CD4-positive, alpha-beta memory T cell (primary cell): ENCODE data around the gene JARID2. TPM values are rescaled to one million over a fixed set of nuclear protein-coding genes. Genes with fewer than 3 reads are reported as not detected.

Source experiments
- CTCF ChIA-PET: fragments of 350-600 bp; sonication (Branson Sonifier 250); formaldehyde crosslinking; loops from one replicate; lab custom pipeline; 2021; ENCODE audit warnings: inconsistent platforms; ENCODE audit not compliant: partially characterized antibody; lab: Charles Lee
- POLR2A ChIA-PET: fragments of 350-600 bp; sonication (Branson Sonifier 250); formaldehyde crosslinking; loops from one replicate; lab custom pipeline; 2021; ENCODE audit not compliant: partially characterized antibody; lab: Charles Lee
- DNase-seq, 5 donors: peaks; one replicate each; pipeline versions ENCODE4 v3.0.0 to v3.0.0-alpha.2; 2020 to 2022; ENCODE audit warnings: mixed read lengths in 1 of 5
- H3K27ac ChIP-seq: one replicate; pipeline ENCODE4 v1.7.0; 2013; ENCODE audit warnings: low read depth, low read length
- H3K27me3 ChIP-seq: 2 replicates; pipeline ENCODE4 v1.7.0; 2013; ENCODE audit warnings: mild to moderate bottlenecking, low read length, moderate library complexity; ENCODE audit not compliant: insufficient read depth
- H3K36me3 ChIP-seq: 2 replicates; pipeline ENCODE4 v1.7.0; 2013; ENCODE audit warnings: mild to moderate bottlenecking, low read length, moderate library complexity; ENCODE audit not compliant: insufficient read depth
- H3K4me1 ChIP-seq: 2 replicates; pipeline ENCODE4 v1.7.0; 2013; ENCODE audit warnings: mild to moderate bottlenecking, low read length, moderate library complexity; ENCODE audit not compliant: insufficient read depth
- H3K4me3 ChIP-seq, 2 donors: one replicate each; pipeline ENCODE4 v1.7.0; 2013; ENCODE audit warnings: low read length in 2 of 2, mild to moderate bottlenecking in 1 of 2
- H3K9me3 ChIP-seq, 2 donors: one replicate each; pipeline ENCODE4 v1.7.0; 2013; ENCODE audit warnings: low read length in 2 of 2, control low read depth in 1 of 2; ENCODE audit not compliant: control insufficient read depth in 1 of 2
- H3K27ac Mint-ChIP-seq, 7 donors: one replicate each; pipeline ENCODE4 v1.8.0; 2020 to 2021; ENCODE audit warnings: mixed read lengths in 7 of 7, mild to moderate bottlenecking in 6 of 7, inconsistent platforms in 3 of 7, moderate library complexity in 3 of 7
- H3K27me3 Mint-ChIP-seq, 2 donors: one replicate each; pipeline ENCODE4 v1.8.0; 2020 to 2021; ENCODE audit warnings: mixed read lengths in 2 of 2
- H3K36me3 Mint-ChIP-seq, 2 donors: one replicate each; pipeline ENCODE4 v1.8.0; 2020 to 2021; ENCODE audit warnings: mixed read lengths in 2 of 2, inconsistent platforms in 1 of 2, mild to moderate bottlenecking in 1 of 2
- H3K4me1 Mint-ChIP-seq, 4 donors: one replicate each; pipeline ENCODE4 v1.8.0; 2020 to 2021; ENCODE audit warnings: mixed read lengths in 4 of 4, mild to moderate bottlenecking in 1 of 4
- H3K4me3 Mint-ChIP-seq, 8 donors: one replicate each; pipeline ENCODE4 v1.8.0; 2020 to 2021; ENCODE audit warnings: mixed read lengths in 8 of 8, mild to moderate bottlenecking in 7 of 8, moderate library complexity in 6 of 8, inconsistent platforms in 3 of 8
- H3K9me3 Mint-ChIP-seq, 8 donors: one replicate each; pipeline ENCODE4 v1.8.0; 2020 to 2021; ENCODE audit warnings: mixed read lengths in 8 of 8, mild to moderate bottlenecking in 5 of 8, inconsistent platforms in 3 of 8, moderate library complexity in 1 of 8
- intact Hi-C: fragments of 100-400 bp; cut with micrococcal nuclease; formaldehyde crosslinking; loops from one replicate; pipeline ENCODE4 v1.15.1; 2023
- polyA plus RNA-seq, 2 donors: library from polyadenylated mRNA; unstranded; fragments of 300-500 nt; fragmentation: Illumina TruSeq; gene quantifications; one replicate each; pipeline ENCODE4 v1.2.3, GENCODE V29; 2021
- total RNA-seq, 2 experiments: library from RNA; stranded (reverse); gene quantifications; one replicate each; pipeline ENCODE4 v1.2.3, GENCODE V29; 2021

JARID2 gene
- total and polyA plus RNA-seq, 4 experiments from 2014 or later, result 2.4 to 21.6 (median 16.0) TPM

GRCh38 chr6:15442467-15442866 lies 196.6 kb downstream of the JARID2 start:
- ChIA-PET CTCF (interaction anchor here (0.8 to 2.2 kb wide), 3 partner anchors 14 to 33 kb away, joined by 3 to 8 read pairs (median 3); no protein-coding TSS in a partner anchor), POLR2A (no interaction called here)
- H3K9me3 Mint-ChIP-seq, result no peaks in the 10 kb centered on the region
- H3K27me3 ChIP-seq, result no peaks in the 10 kb centered on the region
- no peak overlapping the region for H3K4me3 ChIP-seq
- H3K36me3 Mint-ChIP-seq, result no peaks in the 10 kb centered on the region
- intact Hi-C loops, result no loop called here
- H3K27ac Mint-ChIP-seq, result peak overlapping the region in 2 of 7 donors; percentile 0 to 68
- H3K4me1 ChIP-seq, result peaks cover 34% of the 10 kb centered on the region
- H3K27ac ChIP-seq, result no peak overlapping the region
- no peak for DNase-seq
- H3K4me1 Mint-ChIP-seq, result peaks cover 47 to 72% (median 58%) of the 10 kb centered on the region in 4 donors
- H3K36me3 ChIP-seq, result no peaks in the 10 kb centered on the region
- no peaks in the 10 kb centered on the region for H3K9me3 ChIP-seq
- H3K27me3 Mint-ChIP-seq, result no peaks in the 10 kb centered on the region
- no peak overlapping the region for H3K4me3 Mint-ChIP-seq

DNA sequence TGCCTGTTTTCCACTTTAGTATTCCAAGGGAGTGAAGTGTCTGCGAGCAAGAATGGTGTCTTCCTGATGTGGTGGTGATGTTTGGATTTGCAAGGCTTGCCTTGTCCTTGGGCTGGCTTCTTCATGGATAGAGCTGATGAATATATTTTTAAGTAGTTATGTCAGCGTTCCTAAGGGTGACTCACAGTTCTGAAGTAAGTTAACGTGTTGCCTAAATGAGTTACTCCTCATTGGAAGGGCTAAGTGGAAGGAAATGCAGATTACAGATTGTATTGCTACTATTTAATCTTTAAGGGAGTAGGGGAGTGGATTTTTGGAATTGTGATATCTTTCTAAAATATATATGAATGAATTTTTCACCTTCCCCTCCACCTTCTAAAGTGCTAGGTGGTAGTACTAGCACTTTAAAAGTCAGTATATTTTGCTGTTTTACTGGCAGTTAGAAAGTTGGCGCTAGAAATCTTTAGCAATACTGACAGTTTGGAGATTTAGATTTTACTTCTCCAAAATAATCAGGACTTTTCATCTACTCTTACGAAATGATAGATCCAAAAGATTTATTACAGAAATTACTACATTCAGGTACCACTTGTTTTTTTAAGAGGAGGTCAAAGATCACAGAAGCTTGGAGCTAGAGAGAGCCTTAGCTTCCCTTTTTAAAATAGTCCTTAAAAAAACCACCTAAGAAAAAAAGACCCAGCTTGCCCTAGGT lies 197.4 kb downstream of the JARID2 start:
- H3K36me3 Mint-ChIP-seq, result no peaks in the 10 kb centered on the region
- Histone ChIP-seq H3K4me3 (no peak overlapping the region), H3K27ac (no peak overlapping the region), H3K27me3 (no peaks in the 10 kb centered on the region), H3K4me1 (peaks cover 30% of the 10 kb centered on the region), H3K36me3 (no peaks in the 10 kb centered on the region), H3K9me3 (no peaks in the 10 kb centered on the region)
- H3K9me3 Mint-ChIP-seq, result no peaks in the 10 kb centered on the region
- no peak overlapping the region for H3K27ac Mint-ChIP-seq
- ChIA-PET POLR2A (no interaction called here), CTCF (interaction anchor here (0.6 to 1.4 kb wide), 4 partner anchors 9 to 758 kb away, joined by 3 to 5 read pairs (median 4); no protein-coding TSS in a partner anchor)
- H3K4me1 Mint-ChIP-seq, result peaks cover 44 to 72% (median 60%) of the 10 kb centered on the region in 4 donors
- DNase-seq, result no peak
- H3K27me3 Mint-ChIP-seq, result no peaks in the 10 kb centered on the region
- H3K4me3 Mint-ChIP-seq, result no peak overlapping the region
- intact Hi-C loops, result no loop called here

DNA sequence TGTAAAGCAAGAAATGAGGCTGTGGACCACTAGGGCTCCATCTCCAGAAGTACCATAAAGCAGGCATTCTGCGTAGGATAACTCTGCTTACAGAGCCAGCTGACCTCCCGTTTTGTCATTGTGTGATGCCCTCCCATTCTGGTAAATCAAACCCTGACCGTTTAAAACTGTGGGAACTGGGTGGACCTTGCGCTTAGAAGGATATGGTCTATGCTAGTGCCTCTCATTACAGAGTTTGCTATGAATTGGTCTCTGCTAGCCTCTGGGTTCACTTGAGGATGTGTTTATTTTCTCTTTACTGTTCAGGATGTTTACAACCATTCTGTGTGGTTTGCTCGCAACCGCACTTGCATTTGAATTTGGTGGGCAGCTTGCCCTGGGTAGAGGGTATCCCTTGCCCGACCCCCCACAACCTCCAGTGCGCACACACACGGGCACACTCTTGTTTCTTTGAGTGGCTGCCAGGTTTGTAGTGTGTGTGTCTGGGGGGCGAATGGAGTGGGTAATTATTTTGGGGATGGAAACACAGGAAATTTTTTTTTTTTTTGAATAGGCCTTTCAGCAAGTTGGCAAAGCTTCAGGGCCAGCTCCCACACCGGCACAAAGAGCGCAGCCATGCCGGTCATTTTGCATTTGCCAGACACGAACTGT lies 198.3 kb downstream of the JARID2 start:
- H3K4me3 Mint-ChIP-seq, result no peak overlapping the region
- no peaks in the 10 kb centered on the region for H3K36me3 Mint-ChIP-seq
- H3K27ac Mint-ChIP-seq, result peak overlapping the region in 1 of 7 donors; percentile 23
- POLR2A ChIA-PET, result interaction anchor here (0.7 kb wide), 1 partner anchor 195 kb away, joined by 3 read pairs; no protein-coding TSS in a partner anchor
- DNase-seq, result no peak
- H3K9me3 Mint-ChIP-seq, result no peaks in the 10 kb centered on the region
- Histone ChIP-seq H3K27me3 (no peaks in the 10 kb centered on the region), H3K4me1 (peaks cover 21% of the 10 kb centered on the region), H3K9me3 (no peaks in the 10 kb centered on the region), H3K36me3 (no peaks in the 10 kb centered on the region), H3K27ac (no peak overlapping the region), H3K4me3 (no peak overlapping the region)
- H3K4me1 Mint-ChIP-seq, result peaks cover 38 to 63% (median 54%) of the 10 kb centered on the region in 4 donors
- H3K27me3 Mint-ChIP-seq, result no peaks in the 10 kb centered on the region
- intact Hi-C loops, result no loop called here
- CTCF ChIA-PET, result interaction anchor here (0.6 to 1.4 kb wide), 5 partner anchors 10 to 1314 kb away, joined by 3 to 5 read pairs (median 4); no protein-coding TSS in a partner anchor

GRCh38 chr6:15444881-15445280 lies 199.0 kb downstream of the JARID2 start:
- no peaks in the 10 kb centered on the region for H3K9me3 Mint-ChIP-seq
- Histone ChIP-seq H3K36me3 (no peaks in the 10 kb centered on the region), H3K27ac (no peak overlapping the region), H3K4me3 (no peak overlapping the region), H3K4me1 (peaks cover 14% of the 10 kb centered on the region), H3K27me3 (no peaks in the 10 kb centered on the region), H3K9me3 (no peaks in the 10 kb centered on the region)
- H3K4me1 Mint-ChIP-seq, result peaks cover 35 to 62% (median 51%) of the 10 kb centered on the region in 4 donors
- no peaks in the 10 kb centered on the region for H3K27me3 Mint-ChIP-seq
- no peak overlapping the region for H3K4me3 Mint-ChIP-seq
- CTCF ChIA-PET, result interaction anchor here (0.7 to 1.4 kb wide), 3 partner anchors 12 to 1315 kb away, joined by 3 to 4 read pairs (median 3); no protein-coding TSS in a partner anchor
- DNase-seq, result no peak
- POLR2A ChIA-PET, result interaction anchor here (0.7 kb wide), 1 partner anchor 195 kb away, joined by 3 read pairs; no protein-coding TSS in a partner anchor
- no peaks in the 10 kb centered on the region for H3K36me3 Mint-ChIP-seq
- H3K27ac Mint-ChIP-seq, result no peak overlapping the region
- intact Hi-C loops, result no loop called here

GRCh38 chr6:15447546-15448267 lies 201.8 kb downstream of the JARID2 start:
- Mint-ChIP-seq H3K4me1 (peaks cover 31 to 64% (median 55%) of the 10 kb centered on the region in 4 donors), H3K4me3 (no peak overlapping the region), H3K36me3 (peaks cover 12 to 16% of the 10 kb centered on the region in 2 donors), H3K9me3 (no peaks in the 10 kb centered on the region), H3K27me3 (no peaks in the 10 kb centered on the region), H3K27ac (peak overlapping the region in 3 of 7 donors; percentile 6 to 51 (median 32))
- Histone ChIP-seq H3K4me1 (peaks cover 10% of the 10 kb centered on the region), H3K36me3 (no peaks in the 10 kb centered on the region), H3K27me3 (no peaks in the 10 kb centered on the region), H3K4me3 (no peak overlapping the region), H3K9me3 (no peaks in the 10 kb centered on the region), H3K27ac (no peak overlapping the region)
- CTCF ChIA-PET, result interaction anchor here (3.1 kb wide), 1 partner anchor 15 kb away, joined by 8 read pairs; no protein-coding TSS in a partner anchor
- intact Hi-C loops, result no loop called here
- POLR2A ChIA-PET, result no interaction called here
- DNase-seq, result no peak

DNA sequence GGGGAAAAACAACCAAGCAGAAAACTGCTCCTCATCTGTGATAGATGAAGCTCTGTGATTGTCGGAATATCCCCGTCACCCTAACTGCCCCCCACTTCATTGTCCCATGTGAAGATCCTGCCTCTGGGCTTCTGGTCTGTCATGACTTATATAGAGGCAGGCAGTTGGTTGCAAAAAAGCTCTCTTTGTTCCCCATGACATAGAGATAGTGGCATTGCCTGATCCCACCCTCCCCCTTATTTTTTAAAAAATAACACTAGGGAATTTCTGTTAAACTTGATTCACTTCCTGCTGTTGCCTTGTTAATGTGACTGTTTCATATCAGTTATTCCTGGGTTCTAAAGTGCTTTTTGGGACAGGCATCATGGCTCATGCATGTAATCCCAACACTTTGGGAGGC lies 203.1 kb downstream of the JARID2 start:
- Mint-ChIP-seq H3K36me3 (peaks cover 24 to 28% of the 10 kb centered on the region in 2 donors), H3K27me3 (no peaks in the 10 kb centered on the region), H3K4me1 (peaks cover 32 to 76% (median 57%) of the 10 kb centered on the region in 4 donors), H3K9me3 (no peaks in the 10 kb centered on the region), H3K4me3 (no peak overlapping the region), H3K27ac (no peak overlapping the region)
- intact Hi-C loops, result no loop called here
- peaks cover 6% of the 10 kb centered on the region for H3K36me3 ChIP-seq
- H3K27ac ChIP-seq, result no peak overlapping the region
- no peaks in the 10 kb centered on the region for H3K9me3 ChIP-seq
- H3K27me3 ChIP-seq, result no peaks in the 10 kb centered on the region
- POLR2A ChIA-PET, result no interaction called here
- peaks cover 10% of the 10 kb centered on the region for H3K4me1 ChIP-seq
- no peak overlapping the region for H3K4me3 ChIP-seq
- DNase-seq, result no peak
- CTCF ChIA-PET, result interaction anchor here (3.1 kb wide), 1 partner anchor 14 kb away, joined by 8 read pairs; no protein-coding TSS in a partner anchor
